K562 (cell line): ENCODE results near the gene SATB1.

Experiments used
- MTA2 ChIP-seq: fragments of 450-650 bp; IDR thresholded peaks from 2 replicates; pipeline ENCODE4 v1.6.1; 2016; ENCODE audit warnings: low read depth
- POLR2A ChIP-seq: fragments of 450-650 bp; conservative IDR thresholded peaks from 2 replicates; pipeline ENCODE4 v1.6.1; 2016
- RERE ChIP-seq: sonication (generic); formaldehyde crosslinking; IDR thresholded peaks from 2 replicates; pipeline ENCODE4 v1.8.0; 2023; ENCODE audit warnings: missing genetic modification reagents, mild to moderate bottlenecking, borderline replicate concordance

DNA sequence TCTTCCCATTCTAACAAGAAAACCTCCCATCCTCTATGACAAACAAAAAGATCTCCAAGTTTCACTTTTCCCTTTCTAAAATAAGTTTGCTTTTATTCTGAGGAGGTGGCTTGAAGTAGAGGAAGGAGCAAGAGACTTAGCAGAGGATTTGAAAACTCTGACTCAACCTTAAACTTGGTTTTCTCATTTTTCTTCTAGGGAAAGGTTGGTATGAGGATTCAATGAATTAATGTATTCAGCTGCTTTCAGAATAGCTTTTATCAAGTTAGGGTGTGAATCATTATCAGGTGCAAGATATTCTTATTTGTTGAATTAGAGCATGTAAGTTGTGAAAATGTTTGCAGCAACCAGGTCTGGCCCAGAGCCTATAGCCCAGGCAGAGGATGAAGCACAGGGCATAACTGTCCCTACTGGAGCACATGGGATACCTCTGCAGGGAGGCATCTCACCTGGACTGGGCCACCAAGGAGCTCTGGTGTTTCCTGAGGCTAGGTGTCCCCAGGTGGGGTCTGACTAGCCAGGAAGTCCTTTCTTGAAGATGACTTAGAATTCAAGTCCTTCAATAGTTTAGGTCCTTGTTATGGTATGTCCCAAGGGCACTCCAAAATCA, 42.3 kb downstream of the SATB1 start:
- TF ChIP-seq RERE (CRISPR knock-in tag): no peak
- no peak for TF ChIP-seq MTA2
- TF ChIP-seq POLR2A: no peak
